HEK293 (cell line): ENCODE results near the gene FAM209B.

Experiments
- CTCF ChIP-seq: fragments of 450-650 bp; formaldehyde crosslinking; IDR thresholded peaks from 2 replicates; pipeline ENCODE4 v1.5.1; 2016; ENCODE audit warnings: missing biosample characterization, missing genetic modification characterization
- GLIS2 ChIP-seq: fragments of 450-650 bp; formaldehyde crosslinking; IDR thresholded peaks from 2 replicates; pipeline ENCODE4 v1.5.1; 2016; ENCODE audit warnings: missing biosample characterization, missing genetic modification characterization
- MYNN ChIP-seq: fragments of 450-650 bp; formaldehyde crosslinking; IDR thresholded peaks from 2 replicates; pipeline ENCODE4 v1.5.1; 2016; ENCODE audit warnings: missing biosample characterization, missing genetic modification characterization, borderline replicate concordance
- REST ChIP-seq: fragments of 450-650 bp; formaldehyde crosslinking; IDR thresholded peaks from 2 replicates; pipeline ENCODE4 v1.5.1; 2016; ENCODE audit warnings: missing biosample characterization, missing genetic modification characterization
- ZBTB7A ChIP-seq: fragments of 450-650 bp; formaldehyde crosslinking; IDR thresholded peaks from 2 replicates; pipeline ENCODE4 v1.5.1; 2016; ENCODE audit warnings: low read depth, missing biosample characterization, missing genetic modification characterization
- ZNF391 ChIP-seq: fragments of 450-650 bp; formaldehyde crosslinking; IDR thresholded peaks from 2 replicates; pipeline ENCODE4 v1.5.1; 2016; ENCODE audit warnings: low read depth, missing biosample characterization, missing genetic modification characterization, borderline replicate concordance
- ZNF416 ChIP-seq: fragments of 450-650 bp; formaldehyde crosslinking; IDR thresholded peaks from 2 replicates; pipeline ENCODE4 v1.5.1; 2016; ENCODE audit warnings: missing biosample characterization, missing genetic modification characterization
- ZNF530 ChIP-seq: fragments of 450-650 bp; formaldehyde crosslinking; IDR thresholded peaks from 2 replicates; pipeline ENCODE4 v1.5.1; 2016; ENCODE audit warnings: low read depth, missing biosample characterization, missing genetic modification characterization
- ZNF548 ChIP-seq: fragments of 450-650 bp; formaldehyde crosslinking; IDR thresholded peaks from 2 replicates; pipeline ENCODE4 v1.5.1; 2016; ENCODE audit warnings: missing biosample characterization, missing genetic modification characterization
- TF ChIP-seq, protein P1 (sequence below): fragments of 450-650 bp; formaldehyde crosslinking; IDR thresholded peaks from 2 replicates; pipeline ENCODE4 v1.5.1; 2016; ENCODE audit warnings: missing biosample characterization, missing genetic modification characterization
- TF ChIP-seq, protein P2 (sequence below): fragments of 450-650 bp; IDR thresholded peaks from 2 replicates; pipeline ENCODE4 v1.5.1; 2018; ENCODE audit warnings: missing biosample characterization, missing genetic modification characterization

GRCh38 chr20:56540415-56540814 lies 7.4 kb downstream of the FAM209B start:
- no peak for TF ChIP-seq CTCF
- TF ChIP-seq ZNF391 (tag by site-specific recombination) = no peak
- no peak for TF ChIP-seq GLIS2
- TF ChIP-seq ZNF530 = no peak
- TF ChIP-seq MYNN (tag by site-specific recombination) = no peak
- no peak for TF ChIP-seq ZNF548 (tag by site-specific recombination)
- TF ChIP-seq ZBTB7A (tag by site-specific recombination) = no peak
- TF ChIP-seq, protein P1, sequence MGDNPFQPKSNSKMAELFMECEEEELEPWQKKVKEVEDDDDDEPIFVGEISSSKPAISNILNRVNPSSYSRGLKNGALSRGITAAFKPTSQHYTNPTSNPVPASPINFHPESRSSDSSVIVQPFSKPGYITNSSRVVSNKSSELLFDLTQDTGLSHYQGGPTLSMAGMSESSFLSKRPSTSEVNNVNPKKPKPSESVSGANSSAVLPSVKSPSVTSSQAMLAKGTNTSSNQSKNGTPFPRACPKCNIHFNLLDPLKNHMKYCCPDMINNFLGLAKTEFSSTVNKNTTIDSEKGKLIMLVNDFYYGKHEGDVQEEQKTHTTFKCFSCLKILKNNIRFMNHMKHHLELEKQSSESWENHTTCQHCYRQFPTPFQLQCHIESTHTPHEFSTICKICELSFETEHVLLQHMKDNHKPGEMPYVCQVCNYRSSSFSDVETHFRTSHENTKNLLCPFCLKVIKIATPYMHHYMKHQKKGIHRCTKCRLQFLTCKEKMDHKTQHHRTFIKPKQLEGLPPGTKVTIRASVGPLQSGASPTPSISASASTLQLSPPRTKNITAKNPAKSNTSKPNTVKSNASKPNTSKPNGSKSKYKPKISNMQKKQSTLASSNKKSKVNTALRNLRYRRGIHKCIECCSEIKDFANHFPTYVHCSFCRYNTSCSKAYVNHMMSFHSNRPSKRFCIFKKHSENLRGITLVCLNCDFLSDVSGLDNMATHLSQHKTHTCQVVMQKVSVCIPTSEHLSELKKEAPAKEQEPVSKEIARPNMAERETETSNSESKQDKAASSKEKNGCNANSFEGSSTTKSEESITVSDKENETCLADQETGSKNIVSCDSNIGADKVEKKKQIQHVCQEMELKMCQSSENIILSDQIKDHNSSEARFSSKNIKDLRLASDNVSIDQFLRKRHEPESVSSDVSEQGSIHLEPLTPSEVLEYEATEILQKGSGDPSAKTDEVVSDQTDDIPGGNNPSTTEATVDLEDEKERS (tag by site-specific recombination) = no peak
- TF ChIP-seq, protein P2, sequence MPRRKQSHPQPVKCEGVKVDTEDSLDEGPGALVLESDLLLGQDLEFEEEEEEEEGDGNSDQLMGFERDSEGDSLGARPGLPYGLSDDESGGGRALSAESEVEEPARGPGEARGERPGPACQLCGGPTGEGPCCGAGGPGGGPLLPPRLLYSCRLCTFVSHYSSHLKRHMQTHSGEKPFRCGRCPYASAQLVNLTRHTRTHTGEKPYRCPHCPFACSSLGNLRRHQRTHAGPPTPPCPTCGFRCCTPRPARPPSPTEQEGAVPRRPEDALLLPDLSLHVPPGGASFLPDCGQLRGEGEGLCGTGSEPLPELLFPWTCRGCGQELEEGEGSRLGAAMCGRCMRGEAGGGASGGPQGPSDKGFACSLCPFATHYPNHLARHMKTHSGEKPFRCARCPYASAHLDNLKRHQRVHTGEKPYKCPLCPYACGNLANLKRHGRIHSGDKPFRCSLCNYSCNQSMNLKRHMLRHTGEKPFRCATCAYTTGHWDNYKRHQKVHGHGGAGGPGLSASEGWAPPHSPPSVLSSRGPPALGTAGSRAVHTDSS (tag by site-specific recombination) = no peak
- no peak for TF ChIP-seq ZNF416 (tag by site-specific recombination)
- no peak for TF ChIP-seq REST (tag by site-specific recombination)
